Smooth muscle cell of the brain vasculature (primary cell): ENCODE measurements around the gene H2BK1.

ENCODE experiments used
- DNase-seq: peaks from one replicate; pipeline ENCODE4 v3.0.0-alpha.2; 2012; ENCODE audit warnings: low read depth, low spot score

Gene H2BK1

GRCh38 chr7:151245360-151246101, 35.2 kb upstream of the H2BK1 start:
- no peak for DNase-seq

DNA sequence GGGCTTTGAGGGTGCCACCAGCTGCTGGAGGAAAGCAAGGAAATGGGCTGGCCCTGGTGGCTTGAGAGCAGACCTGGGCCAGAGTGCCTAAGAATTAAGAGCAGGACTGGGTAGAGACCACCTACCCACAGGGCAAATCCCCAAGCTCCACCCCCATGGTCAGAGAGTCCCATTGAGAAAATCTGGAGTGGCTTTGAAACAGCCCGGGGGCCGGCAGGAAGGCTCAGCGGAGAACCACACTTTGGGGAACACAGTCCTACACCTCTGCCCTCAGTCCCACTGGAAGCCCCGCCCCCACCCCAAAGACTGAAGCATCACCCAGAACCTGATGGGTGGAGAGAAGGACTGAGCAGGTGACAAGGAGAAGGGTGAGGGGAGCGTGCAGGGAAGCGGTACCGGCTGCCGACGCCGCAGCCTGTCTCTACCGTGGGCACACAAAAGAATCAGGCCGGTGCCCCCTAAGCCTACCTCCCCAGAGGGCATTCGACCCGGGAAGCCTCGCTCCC, 34.6 kb upstream of the H2BK1 start:
- no peak for DNase-seq

GRCh38 chr7:151244196-151244840, 34.0 kb upstream of the H2BK1 start:
- DNase-seq = no peak

DNA sequence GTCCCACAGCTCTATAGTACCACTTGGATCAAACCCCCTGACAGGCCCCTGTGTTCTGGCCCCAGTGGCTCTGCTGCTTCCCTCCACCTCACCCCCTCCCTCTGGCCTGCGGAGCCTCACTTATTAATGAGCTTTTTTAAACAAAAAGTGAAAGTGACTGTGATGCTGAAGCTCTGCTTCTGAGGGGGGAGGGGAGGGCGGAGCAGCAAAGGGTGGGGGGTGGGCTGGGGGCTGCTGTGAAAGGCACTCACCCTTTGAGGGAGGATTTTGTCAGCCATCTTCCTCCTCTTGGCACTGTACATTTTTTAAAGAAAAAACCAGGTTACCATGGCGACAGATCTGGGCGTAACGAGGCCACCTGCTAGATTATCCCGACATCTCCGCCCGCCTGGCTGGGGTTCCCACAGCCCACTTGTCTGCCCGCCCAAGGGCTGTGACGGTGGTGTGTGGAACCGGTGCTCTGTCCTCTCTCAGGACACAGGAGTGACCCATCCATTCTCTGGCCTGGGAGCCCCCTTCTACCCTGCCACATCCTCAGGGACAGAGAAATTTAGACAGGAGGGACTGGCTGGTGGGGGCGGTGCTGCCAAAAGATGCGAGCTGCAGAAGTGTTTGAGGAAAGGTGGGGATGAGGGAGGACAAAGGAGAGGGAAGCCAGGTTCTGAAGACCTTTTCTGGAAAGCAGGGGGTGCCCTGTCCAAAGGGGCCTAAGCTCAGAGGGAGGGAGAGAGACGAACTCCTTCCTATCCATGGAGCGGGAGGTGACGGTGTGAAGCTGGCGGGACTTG, 33.3 kb upstream of the H2BK1 start:
- DNase-seq = no peak

DNA sequence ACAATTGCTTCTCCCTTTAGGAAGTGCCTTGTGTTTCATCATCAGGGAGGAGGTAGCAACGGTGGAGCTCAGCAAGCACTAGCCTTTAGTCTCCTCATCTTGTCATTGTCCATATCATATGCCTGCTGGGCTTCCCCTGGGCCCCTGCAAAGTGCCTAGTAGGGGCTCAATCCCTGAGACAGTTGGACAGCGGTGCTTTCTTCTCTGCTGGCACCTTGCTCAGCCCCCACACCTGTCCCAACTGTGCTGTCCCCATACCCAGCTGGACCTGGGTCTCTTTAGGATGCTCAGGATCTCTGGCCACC, 32.7 kb upstream of the H2BK1 start:
- no peak for DNase-seq

- DNase-seq = no peak
Observed at GRCh38 chr7:151242159-151243044, 32.1 kb upstream of the H2BK1 start.

- DNase-seq = no peak
Observed at GRCh38 chr7:151241755-151242096, 31.4 kb upstream of the H2BK1 start.

GRCh38 chr7:151240942-151241754, 30.9 kb upstream of the H2BK1 start:
- no peak for DNase-seq

DNA sequence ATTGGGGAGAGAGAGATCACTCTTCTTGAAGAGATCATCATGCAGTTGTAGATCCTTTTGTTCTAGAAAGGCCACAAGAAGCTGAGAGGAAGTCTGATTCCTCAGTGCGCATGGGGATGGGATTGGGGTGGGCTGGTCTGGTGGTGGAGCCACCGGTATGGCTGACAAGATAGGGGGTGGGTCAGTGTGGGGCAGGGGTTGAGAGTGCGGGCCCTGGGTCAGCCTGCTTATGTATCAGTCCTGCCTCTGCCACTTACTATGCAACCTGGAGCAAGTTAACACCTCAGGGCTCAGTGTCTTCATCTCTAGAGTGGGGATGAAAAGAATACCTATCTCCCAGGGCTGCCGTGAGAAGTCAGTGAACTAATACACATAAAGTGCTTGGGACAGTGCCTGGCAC, 30.2 kb upstream of the H2BK1 start:
- no peak for DNase-seq

- no peak for DNase-seq
Observed at GRCh38 chr7:151239837-151240459, 29.7 kb upstream of the H2BK1 start.

DNA sequence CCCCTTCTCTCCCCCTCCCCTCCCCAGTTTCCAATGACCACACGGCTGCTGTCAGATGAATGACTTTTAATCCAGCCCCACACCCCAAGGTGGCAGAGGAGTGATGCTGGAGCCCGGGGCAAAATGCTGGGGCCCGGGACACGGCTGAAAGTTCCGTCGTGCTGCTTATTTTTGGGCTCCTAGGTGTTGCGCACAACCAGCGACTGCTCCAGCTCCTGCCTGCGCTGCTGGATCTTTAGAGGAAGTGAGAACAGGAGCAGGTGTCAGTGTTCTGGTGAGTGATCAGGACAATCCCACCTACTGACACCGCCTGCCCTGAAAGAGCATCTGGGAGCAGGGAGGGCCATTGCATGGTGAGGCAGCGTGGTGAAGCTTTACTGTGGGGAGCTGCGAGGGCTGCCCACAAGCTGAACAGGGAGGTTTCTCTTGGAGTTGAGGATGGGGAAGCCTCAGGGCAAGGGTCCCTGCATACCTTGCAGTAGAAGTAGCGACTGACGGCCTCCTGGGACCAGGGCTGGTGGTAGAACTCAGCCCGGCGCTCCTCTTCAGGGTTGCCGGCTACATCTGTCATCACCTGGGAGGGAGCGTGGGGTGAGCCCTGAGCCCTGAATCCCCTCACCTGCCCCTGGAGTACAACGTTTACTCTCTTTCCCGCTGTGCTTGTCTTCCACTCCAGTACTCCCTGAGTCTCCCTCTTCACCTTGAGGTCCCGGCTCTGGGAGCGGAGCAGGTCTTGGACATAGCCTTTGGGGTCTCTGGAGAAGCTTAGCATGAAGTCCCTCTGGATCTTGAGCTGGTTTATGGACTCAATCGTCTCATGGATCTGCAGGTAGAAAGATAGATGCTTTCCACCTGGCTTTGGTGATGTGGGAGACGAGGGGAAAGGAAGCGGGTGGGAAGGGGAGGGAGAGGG, 28.9 kb upstream of the H2BK1 start:
- no peak for DNase-seq

DNA sequence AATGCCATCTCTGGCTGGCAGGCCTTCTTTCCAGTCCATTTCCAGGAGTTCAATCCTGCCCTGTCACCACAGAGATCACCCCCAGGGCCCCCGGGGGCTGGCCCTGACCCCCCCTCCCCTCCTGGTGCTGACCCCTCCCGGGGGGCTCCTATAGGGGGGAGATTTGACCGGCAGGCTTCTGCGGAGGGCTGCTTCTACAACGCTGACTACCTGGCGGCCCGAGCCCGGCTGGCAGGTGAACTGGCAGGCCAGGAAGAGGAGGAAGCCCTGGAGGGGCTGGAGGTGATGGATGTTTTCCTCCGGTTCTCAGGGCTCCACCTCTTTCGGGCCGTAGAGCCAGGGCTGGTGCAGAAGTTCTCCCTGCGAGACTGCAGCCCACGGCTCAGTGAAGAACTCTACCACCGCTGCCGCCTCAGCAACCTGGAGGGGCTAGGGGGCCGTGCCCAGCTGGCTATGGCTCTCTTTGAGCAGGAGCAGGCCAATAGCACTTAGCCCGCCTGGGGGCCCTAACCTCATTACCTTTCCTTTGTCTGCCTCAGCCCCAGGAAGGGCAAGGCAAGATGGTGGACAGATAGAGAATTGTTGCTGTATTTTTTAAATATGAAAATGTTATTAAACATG, 28.0 kb upstream of the H2BK1 start:
- DNase-seq = no peak

DNA sequence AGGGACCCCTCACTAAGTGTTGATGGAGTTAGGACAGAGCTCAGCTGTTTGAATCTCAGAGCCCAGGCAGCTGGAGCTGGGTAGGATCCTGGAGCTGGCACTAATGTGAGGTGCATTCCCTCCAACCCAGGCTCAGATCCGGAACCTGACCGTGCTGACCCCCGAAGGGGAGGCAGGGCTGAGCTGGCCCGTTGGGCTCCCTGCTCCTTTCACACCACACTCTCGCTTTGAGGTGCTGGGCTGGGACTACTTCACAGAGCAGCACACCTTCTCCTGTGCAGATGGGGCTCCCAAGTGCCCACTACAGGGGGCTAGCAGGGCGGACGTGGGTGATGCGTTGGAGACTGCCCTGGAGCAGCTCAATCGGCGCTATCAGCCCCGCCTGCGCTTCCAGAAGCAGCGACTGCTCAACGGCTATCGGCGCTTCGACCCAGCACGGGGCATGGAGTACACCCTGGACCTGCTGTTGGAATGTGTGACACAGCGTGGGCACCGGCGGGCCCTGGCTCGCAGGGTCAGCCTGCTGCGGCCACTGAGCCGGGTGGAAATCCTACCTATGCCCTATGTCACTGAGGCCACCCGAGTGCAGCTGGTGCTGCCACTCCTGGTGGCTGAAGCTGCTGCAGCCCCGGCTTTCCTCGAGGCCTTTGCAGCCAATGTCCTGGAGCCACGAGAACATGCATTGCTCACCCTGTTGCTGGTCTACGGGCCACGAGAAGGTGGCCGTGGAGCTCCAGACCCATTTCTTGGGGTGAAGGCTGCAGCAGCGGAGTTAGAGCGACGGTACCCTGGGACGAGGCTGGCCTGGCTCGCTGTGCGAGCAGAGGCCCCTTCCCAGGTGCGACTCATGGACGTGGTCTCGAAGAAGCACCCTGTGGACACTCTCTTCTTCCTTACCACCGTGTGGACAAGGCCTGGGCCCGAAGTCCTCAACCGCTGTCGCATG, 27.2 kb upstream of the H2BK1 start:
- no peak for DNase-seq

GRCh38 chr7:151236406-151236805, 26.1 kb upstream of the H2BK1 start:
- no peak for DNase-seq

- DNase-seq = no peak
Observed at GRCh38 chr7:151235091-151235787, 25.0 kb upstream of the H2BK1 start.

DNA sequence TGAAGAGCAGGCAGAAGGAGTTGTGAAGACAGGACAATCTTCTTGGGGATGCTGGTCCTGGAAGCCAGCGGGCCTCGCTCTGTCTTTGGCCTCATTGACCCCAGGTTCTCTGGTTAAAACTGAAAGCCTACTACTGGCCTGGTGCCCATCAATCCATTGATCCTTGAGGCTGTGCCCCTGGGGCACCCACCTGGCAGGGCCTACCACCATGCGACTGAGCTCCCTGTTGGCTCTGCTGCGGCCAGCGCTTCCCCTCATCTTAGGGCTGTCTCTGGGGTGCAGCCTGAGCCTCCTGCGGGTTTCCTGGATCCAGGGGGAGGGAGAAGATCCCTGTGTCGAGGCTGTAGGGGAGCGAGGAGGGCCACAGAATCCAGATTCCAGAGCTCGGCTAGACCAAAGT, 23.5 kb upstream of the H2BK1 start:
- no peak for DNase-seq
